NT2/D1 (cell line): ENCODE measurements around the gene CACNA2D2.

Experiments used
- SUZ12 ChIP-seq: IDR thresholded peaks from 2 replicates; pipeline ENCODE4 v1.6.1; 2011; ENCODE audit not compliant: insufficient read length, insufficient read depth; ENCODE audit errors: extremely low read depth
- YY1 ChIP-seq: IDR thresholded peaks from 2 replicates; pipeline ENCODE4 v1.6.1; 2011; ENCODE audit not compliant: insufficient read length, insufficient read depth

GRCh38 chr3:50390508-50391224, 112.8 kb downstream of the CACNA2D2 start:
- TF ChIP-seq YY1 (no peak), SUZ12 (no peak)
